GM19035 (cell line): ENCODE data around the gene CHPF.

ENCODE experiments used
- ATAC-seq: cut with Tn5 transposase; IDR thresholded peaks from one replicate; pipeline ENCODE4 v1.9.1; 2021; ENCODE audit not compliant: unreplicated experiment

Gene CHPF

DNA sequence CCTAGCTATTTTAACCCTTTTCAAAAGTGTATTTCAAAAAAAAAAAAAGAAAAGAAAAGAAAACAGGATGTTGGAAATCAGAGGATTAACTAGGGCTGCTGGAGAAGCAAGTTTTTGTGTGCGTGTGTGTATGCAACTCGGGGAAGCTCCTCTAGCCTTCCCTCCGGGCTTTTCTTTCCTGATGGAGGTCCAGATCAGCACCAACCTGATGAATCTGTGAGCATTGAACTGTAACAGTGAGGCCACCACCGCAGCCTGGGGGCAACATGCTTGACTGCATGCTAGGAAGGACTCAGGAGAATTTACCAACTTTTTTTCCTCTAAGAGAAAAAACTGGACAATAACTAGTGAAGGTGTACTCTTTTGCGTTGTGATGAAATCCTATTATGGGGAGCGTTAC, 25.4 kb upstream of the CHPF start:
- ATAC-seq, result no peak

DNA sequence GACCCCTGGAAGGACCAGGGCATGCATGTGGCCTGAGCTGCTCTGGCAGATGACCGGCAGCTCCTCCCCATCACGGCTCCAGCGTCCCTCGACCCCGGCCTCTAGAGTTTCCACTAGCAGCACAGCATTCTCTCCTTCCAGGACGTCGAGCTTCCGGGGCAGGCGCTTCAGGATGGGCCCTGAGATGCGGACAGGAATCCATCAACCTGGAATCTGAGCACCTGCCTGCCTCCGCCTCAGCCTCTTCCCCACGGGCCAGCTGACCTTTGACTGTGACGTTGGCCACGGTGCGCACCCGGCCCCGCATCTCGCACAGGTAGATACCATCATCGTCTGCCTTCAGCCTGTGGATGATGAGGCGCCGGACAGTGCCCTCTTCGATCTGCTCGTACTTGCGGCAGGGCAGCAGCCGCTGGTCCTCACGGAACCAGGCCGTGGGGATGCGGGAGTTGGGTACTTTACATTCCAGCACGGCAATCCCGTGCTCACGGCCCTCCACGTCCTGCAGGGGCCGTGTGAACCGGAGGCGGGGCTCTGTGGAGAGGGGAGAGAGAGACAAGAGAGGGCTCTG, 24.3 kb upstream of the CHPF start:
- no peak for ATAC-seq

DNA sequence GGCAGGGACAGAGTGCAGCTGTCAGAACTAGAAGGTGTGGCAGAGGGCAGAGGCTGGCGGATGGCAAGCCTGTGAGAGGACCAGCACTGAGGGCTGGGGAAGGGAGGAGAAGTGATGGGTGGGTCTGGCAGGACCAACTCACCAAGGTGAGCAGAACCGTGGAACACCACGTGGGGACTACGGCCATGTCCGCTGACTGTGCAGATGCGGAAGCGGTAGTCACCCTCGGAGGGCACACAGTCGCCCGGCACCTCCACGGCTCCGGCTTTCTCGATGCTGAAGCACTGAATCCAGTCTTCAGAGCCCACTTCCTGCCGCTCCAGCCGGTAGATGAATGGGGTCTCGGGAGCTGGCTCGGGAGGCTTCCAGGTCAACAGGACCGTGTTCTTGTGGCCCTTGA, 23.5 kb upstream of the CHPF start:
- no peak for ATAC-seq

- ATAC-seq, result no peak
Observed at GRCh38 chr2:219566640-219567039, 23.0 kb upstream of the CHPF start.

- no peak for ATAC-seq
Observed at GRCh38 chr2:219565130-219566080, 21.8 kb upstream of the CHPF start.

DNA sequence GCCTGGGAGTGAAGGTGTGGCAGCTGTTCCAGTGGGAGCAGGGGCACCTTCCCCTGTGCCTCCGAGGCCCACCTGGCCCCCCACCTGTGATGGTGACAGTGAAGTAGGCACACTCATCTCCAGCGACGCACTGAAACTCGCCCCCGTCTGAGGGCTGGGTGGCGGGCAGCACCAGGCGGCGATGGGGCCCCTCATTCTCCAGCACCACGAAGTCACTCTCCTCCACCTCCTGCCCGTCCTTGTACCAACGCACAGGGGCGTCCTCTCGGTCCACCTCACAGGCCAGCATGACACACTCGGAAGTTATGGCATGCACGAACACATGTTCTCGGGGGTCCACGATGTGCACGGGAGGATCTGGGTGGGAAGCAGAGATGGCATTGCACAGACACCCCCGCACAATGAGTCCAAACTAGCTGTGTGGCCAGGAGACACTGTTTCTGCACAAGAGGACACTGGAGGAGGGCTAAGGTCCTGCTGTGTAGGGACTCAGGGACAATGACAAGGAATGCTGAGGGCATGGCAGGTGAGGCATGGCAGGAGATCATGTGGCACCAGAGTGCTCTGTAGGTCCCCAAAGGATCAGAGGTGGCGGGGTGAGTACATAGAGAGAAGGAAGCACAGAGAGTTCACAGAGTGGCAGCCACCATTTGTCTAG, 19.8 kb upstream of the CHPF start:
- ATAC-seq, result no peak

DNA sequence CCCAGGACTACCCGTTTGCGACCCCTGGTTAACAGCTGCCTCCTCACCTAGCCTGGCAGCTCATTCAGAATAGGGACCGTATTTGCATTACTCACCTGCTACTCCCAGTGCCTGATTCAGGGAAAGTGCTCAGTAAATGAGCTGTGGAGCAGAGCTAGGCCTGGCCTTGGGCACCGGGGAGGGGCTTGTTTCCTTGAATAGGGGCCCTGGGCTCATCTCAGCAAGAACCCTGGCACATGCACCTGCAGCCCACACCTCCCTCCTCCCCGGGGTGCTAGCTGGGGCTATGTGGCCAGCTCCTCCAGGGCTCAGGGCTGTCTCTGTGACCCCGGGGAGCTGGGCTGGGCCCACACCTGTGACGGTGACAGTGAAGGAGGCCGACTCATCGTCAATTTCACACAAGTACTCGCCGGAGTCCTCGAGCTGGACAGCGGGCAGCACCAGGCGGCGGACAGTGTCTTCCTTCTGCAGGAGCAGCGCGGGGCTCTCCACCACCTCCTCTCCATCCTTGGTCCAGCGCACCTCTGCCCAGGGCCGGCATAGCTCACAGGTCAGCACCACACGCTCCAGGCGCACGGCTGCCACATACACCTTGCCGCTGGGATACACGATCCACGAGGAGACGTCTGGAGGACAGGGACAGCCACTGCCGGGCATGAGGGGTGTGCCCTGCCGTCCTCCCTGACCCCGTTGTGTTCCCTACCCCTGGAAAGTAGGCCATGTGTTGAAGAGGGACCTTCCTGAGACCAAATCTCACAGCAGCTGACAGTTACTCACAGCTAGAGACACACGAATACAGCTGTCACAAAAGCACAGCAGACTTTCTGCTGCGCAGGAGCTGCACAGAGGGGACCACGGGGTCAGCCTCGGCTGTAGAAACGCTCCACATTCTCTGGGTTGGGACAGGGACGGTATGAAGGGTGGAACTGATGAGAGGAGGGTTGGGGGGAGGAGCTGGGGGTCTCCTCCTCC, 18.7 kb upstream of the CHPF start:
- no peak for ATAC-seq

GRCh38 chr2:219561179-219562048, 17.8 kb upstream of the CHPF start:
- no peak for ATAC-seq

DNA sequence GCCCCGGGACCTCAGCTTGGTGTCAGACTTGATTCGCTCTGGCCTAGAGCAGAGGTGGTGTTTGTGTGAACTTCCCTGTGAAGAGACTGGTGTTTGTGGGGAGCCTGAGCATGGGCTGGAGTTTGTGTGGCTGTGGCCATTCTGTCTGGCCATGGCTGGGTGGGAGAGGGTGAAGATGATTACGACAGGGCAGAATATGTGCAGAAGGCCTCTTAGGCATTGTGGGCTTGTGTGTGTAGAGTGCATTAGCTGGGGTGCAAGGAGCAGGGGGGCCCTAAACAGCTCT, 17.2 kb upstream of the CHPF start:
- no peak for ATAC-seq

DNA sequence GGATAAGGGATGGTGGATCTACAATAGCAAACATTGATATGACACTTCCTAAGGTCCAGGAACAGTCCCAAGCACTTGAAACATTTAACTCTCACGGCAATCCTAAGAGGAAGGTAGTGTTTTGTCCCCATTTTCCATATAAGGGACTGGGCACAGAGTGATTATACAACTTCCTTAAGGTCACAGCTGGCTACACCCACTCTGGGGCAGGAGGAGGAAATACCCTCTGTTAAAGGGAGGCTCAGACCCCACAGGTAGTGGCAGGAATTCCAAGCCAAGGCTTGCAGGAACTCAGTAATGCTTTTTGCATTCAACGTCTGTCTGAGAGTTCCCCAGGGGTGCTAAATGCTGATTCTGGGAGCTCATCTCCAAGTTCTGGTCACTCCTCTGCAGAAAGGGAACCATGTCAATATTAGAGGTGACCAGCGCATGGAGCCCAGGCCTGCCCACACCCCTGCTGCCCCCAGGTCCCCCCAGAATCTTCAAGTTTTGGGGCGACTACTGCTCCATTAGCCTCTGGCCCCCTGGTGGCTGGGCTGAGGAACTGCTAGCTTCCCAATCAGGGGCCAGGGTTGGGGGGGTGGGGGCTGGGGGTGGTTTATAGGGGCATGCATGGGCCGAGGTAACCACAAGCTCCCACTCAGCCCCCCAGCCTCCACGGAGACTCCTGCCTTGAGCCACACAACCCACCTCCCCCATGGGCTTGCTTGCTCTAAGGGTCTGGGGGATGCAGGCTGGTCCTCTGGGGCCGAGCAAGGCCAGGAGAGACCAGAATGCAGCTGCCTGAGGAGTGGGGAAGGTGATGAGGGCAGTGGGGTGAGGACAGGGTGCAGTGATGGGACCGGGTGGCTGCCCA, 16.7 kb upstream of the CHPF start:
- ATAC-seq, result no peak

DNA sequence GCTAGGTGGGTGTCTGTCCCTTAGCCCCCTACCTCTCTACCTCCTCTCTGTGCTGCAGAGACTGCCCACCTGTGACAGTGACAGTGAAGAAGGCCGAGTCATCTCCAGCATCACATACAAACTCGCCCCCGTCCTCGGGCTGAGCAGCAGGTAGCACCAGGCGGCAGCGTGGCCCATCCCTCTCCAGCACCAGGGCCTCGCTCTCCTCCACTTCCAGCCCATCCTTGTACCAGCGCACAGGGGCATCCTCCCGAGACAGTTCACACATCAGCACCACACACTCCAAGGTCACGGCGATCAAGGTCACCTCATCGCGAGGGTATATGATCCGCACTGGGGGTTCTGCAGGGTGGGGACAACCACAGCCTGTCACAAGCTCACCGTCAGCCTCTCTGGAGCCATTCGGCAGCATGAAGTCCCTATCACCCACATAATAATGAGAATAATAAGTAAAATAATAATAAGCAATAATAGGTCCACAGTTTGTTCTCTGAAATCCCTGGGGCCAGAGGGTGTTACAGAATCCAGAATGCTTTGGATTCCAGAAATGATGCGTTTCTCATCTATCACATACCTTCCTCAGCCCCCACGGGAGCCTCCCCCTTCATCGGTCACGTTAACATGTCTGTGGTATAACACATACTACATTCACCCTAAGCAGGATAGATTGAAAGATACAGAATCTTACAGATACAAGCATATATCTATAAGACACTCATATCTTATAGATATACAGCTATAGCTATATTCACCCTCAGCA, 15.7 kb upstream of the CHPF start:
- ATAC-seq, result no peak

GRCh38 chr2:219557791-219558785, 14.5 kb upstream of the CHPF start:
- no peak for ATAC-seq

DNA sequence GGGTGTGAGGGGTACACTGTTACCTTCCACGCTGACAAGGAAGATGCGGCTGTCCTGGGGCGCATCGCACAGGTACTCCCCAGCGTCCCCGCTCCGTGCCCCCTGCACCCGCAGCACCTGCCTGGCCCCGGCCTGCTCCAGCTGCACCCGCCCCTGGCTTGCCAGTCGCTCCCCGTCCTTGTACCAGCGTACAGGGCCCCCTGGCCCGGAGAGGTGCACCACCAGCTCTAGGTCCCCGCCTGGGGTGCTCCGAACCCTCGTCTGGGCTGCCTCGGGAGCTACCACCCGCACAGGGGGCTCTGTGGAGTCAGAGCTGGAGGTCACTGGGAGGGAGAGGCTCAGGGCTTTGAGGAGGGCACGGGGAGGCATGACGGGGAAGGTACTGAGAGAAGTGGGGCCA, 13.7 kb upstream of the CHPF start:
- ATAC-seq, result no peak

DNA sequence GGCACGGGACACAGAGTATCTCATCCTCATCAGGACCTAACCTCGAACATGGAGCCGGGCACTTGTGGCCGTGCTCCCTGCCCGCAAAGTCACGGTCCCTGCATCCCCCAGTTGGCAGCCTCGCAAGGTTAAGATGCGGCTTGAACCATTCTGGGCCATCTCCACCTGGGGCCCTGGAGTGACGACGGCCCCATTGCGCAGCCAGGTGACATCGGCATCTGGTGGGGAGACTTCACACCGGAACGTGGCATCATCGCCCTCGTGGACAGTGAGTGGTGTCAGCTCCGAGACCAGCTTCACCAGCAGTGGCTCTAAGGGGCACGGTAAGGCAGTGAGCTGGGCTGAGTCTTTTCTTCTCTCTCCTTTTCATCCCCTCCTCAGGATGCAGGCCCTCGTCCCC, 12.8 kb upstream of the CHPF start:
- no peak for ATAC-seq

DNA sequence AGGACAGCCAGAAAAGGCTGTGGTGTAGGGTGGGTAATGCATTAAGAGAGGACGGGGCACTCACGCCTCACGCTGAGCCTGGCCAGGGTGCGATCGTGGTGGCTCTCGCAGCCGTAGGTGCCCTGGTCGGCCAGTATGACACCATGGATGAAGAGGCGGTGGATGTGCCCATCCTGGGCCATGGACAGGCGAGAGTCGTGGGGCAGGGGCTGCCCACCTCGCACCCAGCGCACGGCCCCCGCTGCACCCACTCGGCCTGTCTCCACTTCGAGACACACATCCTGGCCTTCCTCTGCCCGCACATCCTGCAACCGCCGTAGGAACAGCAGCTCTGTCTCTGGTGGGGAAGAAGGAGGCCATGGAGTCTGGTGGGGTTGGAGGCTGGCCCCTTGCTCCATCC, 12.3 kb upstream of the CHPF start:
- no peak for ATAC-seq

- no peak for ATAC-seq
Observed at GRCh38 chr2:219554350-219554749, 10.7 kb upstream of the CHPF start.

DNA sequence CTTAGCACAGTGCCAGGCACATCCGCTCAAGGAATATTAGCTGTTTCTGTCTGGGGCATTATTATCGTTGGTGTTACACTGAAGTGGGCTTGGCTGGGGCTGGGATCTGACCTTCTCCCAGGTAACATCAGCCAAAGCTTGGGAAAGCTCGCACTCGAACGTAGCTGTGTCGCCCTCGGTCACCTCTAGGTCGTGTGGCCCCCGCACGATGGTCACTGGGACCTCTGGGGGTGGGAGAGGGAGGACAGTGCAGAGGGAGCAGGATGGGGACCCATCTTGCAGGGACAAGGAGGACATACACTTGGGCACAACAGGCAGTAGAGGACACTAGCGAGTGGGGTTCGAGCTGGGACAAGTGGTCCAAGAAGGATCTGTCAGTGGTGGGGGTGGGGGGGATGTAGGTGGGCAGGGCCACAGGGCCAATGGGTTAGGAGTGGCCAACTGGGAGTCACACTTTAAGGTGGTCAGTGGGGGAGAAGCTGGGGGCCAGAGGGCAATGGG, 9.9 kb upstream of the CHPF start:
- ATAC-seq, result no peak
